H1 (cell line): ENCODE results near the gene HINT1. TPM values are rescaled to one million over a fixed set of nuclear protein-coding genes. Genes with fewer than 3 reads are reported as not detected.
A peak's percentile ranks its signal among the peaks of the same experiment; 100 is the strongest.

ENCODE experiments used
- BACH1 ChIP-seq: IDR thresholded peaks from 2 replicates; pipeline ENCODE4 v1.6.1; 2012; ENCODE audit warnings: low read length, improper control_type of control experiment
- BRCA1 ChIP-seq: IDR thresholded peaks from 2 replicates; pipeline ENCODE4 v1.6.1; 2012; ENCODE audit warnings: low read depth, low read length, improper control_type of control experiment
- CHD2 ChIP-seq: IDR thresholded peaks from 2 replicates; pipeline ENCODE4 v1.6.1; 2012; ENCODE audit warnings: low read length, improper control_type of control experiment
- CREB1 ChIP-seq: IDR thresholded peaks from 2 replicates; pipeline ENCODE4 v1.6.1; 2012; ENCODE audit warnings: inconsistent platforms
- CTBP2 ChIP-seq: IDR thresholded peaks from 2 replicates; pipeline ENCODE4 v1.7.0; 2011; ENCODE audit warnings: borderline replicate concordance, mild to moderate bottlenecking, moderate library complexity, mixed read lengths, low read length; ENCODE audit not compliant: insufficient read depth, insufficient read length
- GABPA ChIP-seq: IDR thresholded peaks from 2 replicates; pipeline ENCODE4 v1.6.1; 2011; ENCODE audit warnings: mild to moderate bottlenecking, low read length, moderate library complexity, borderline replicate concordance; ENCODE audit not compliant: insufficient read depth
- HDAC2 ChIP-seq, 2 experiments: fragments of 300-600 bp in 1 of 2; sonication (generic) in 1 of 2; IDR thresholded peaks; 2 replicates each; pipeline ENCODE4 v1.6.1; 2011 to 2012; ENCODE audit warnings: low read depth in 2 of 2, low read length in 2 of 2, mild to moderate bottlenecking in 2 of 2, moderate library complexity in 2 of 2, borderline replicate concordance in 1 of 2, inconsistent platforms in 1 of 2
- KDM4A ChIP-seq: IDR thresholded peaks from one replicate; pipeline ENCODE4 v1.7.1; 2012; ENCODE audit warnings: low read depth, mild to moderate bottlenecking, moderate library complexity, low read length, inconsistent platforms; ENCODE audit not compliant: severe bottlenecking
- KDM5A ChIP-seq: fragments of 200-600 bp; IDR thresholded peaks from 2 replicates; pipeline ENCODE4 v1.7.1; 2012; ENCODE audit warnings: mild to moderate bottlenecking, low read length, inconsistent platforms, mixed read lengths
- PHF8 ChIP-seq: fragments of 200-600 bp; sonication (generic); conservative IDR thresholded peaks from 2 replicates; pipeline ENCODE4 v1.7.1; 2012; ENCODE audit warnings: low read depth, mild to moderate bottlenecking, inconsistent platforms, low read length, moderate library complexity
- POLR2A ChIP-seq, 2 experiments: IDR thresholded peaks; 1 replicate in 1 of 2; 2 replicates in 1 of 2; pipeline ENCODE4 v1.6.1; 2011; ENCODE audit warnings: low read depth in 2 of 2, low read length in 2 of 2, mild to moderate bottlenecking in 2 of 2; ENCODE audit errors: control extremely low read depth in 1 of 2
- POLR2AphosphoS5 ChIP-seq: IDR thresholded peaks from 2 replicates; pipeline ENCODE4 v1.6.1; 2011; ENCODE audit warnings: low read depth, low read length
- POU5F1 ChIP-seq: IDR thresholded peaks from 2 replicates; pipeline ENCODE4 v1.6.1; 2011; ENCODE audit warnings: low read depth, mild to moderate bottlenecking, low read length, moderate library complexity
- SAP30 ChIP-seq: fragments of 300-600 bp; sonication (generic); IDR thresholded peaks from 2 replicates; pipeline ENCODE4 v1.7.1; 2012; ENCODE audit warnings: low read length, moderate library complexity, mild to moderate bottlenecking, inconsistent platforms; ENCODE audit not compliant: insufficient read depth, insufficient replicate concordance
- SIRT6 ChIP-seq: IDR thresholded peaks from one replicate; pipeline ENCODE4 v1.7.1; 2012; ENCODE audit warnings: low read length, inconsistent platforms
- TBP ChIP-seq: IDR thresholded peaks from 2 replicates; pipeline ENCODE4 v1.6.1; 2011; ENCODE audit warnings: low read depth, low read length, improper control_type of control experiment
- YY1 ChIP-seq: IDR thresholded peaks from 2 replicates; pipeline ENCODE4 v1.6.1; 2011; ENCODE audit warnings: low read depth, mild to moderate bottlenecking, low read length
- polyA plus RNA-seq, 7 experiments: library from polyadenylated mRNA; depleted of rRNA in 3 of 7; stranded (reverse) in 5 of 7; unstranded in 2 of 7; fragments of >200 nt in 5 of 7; fragments of 200-250 nt in 2 of 7; gene quantifications; 1 replicate in 5 of 7; 2 replicates in 1 of 7; 4 replicates in 1 of 7; pipeline versions ENCODE4 v1.2.1 to v1.2.3, GENCODE V29; 2011 to 2013; ENCODE audit warnings: missing spikeins in 2 of 7, mixed read lengths in 2 of 7
- total RNA-seq: library from RNA; stranded (reverse); fragmentation: NEBNext Ultra II Directional; extraction: Animal tissue kit (Norgen Biotek cat#: 25700); gene quantifications from 2 replicates; pipeline ENCODE4 v1.2.1, GENCODE V29; 2021
- TF ChIP-seq, protein P1 (sequence below): IDR thresholded peaks from 2 replicates; pipeline ENCODE4 v1.6.1; 2012; ENCODE audit warnings: inconsistent platforms
- TF ChIP-seq, protein P2 (sequence below): IDR thresholded peaks from 2 replicates; pipeline ENCODE4 v1.6.1; 2011; ENCODE audit warnings: low read depth, mild to moderate bottlenecking, low read length; ENCODE audit not compliant: insufficient read depth
- TF ChIP-seq, protein P3 (sequence below): IDR thresholded peaks from 2 replicates; pipeline ENCODE4 v1.6.1; 2011; ENCODE audit warnings: low read length, improper control_type of control experiment
- TF ChIP-seq, protein P4 (sequence below): IDR thresholded peaks from 2 replicates; pipeline ENCODE4 v1.6.1; 2012; ENCODE audit warnings: low read length, inconsistent platforms

Gene HINT1
- total and polyA plus RNA-seq, 2 of the 8 experiments (the other 6 are each of a cell fraction or from before 2014, with no cell fraction given): 230 to 479 TPM

DNA sequence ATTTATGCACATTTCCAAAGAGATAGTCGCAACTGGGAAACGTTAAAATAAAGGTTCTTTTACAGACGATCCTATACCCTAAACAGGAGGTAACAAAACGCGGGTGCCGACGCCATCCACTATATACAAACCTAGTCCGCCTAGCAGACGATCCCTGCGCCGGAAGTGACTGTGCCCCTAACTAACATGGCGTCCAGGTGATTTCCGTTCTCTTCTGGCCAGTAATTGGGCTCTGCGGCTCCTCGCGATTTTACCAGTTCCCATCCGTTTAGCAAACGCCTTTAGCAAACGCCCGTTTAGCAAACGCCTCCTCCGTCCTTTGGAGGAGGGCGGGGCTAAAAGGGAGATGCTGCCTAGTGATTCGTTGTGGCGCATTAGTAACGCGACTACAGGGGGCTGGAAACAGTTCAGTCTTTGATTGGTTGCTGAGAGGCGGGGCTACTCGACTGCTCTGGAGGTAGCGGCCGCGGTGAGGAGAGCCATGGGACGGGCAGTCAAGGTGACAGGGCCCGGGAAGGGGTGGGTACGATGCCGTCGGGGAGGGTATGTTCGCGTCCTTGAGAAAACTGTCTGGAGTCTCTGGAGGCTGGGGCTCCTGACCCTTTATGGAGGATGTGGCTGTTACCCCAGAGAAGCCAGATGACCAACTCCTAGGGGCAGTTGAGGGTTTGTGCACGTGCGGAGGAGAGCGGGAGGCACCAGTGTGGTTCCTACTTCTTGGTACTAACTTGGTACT is 5.7 kb upstream of the HINT1 start, which contains the start of gene LYRM7 (continued):
- TF ChIP-seq POU5F1 (no peak), POLR2A (IDR thresholded peaks at IDR 0.05; ENCODE audit: control extremely low read depth in 1 of 2, low read depth in 2 of 2, low read length in 2 of 2) (peak; percentile 80 to 94), HDAC2 (IDR thresholded peaks at IDR 0.05; ENCODE audit: borderline replicate concordance in 1 of 2, low read depth in 2 of 2, low read length in 2 of 2) (peak in 1 of 2 experiments; percentile 54; a peak in 1 of 4 replicates), BACH1 (no peak), KDM4A (peak; percentile 9), YY1 (peak; percentile 99), SAP30 (peak; percentile 95), CREB1 (peak; percentile 95), BRCA1 (peak; percentile 88), PHF8 (peak; percentile 55), TBP (peak; percentile 69), GABPA (peak; percentile 94), CHD2 (peak; percentile 97), CTBP2 (peak; percentile 38), POLR2AphosphoS5 (peak; percentile 95), KDM5A (peak; percentile 40; the same call in 1 of the 2 replicates), SIRT6 (no peak)
- TF ChIP-seq, protein P1, sequence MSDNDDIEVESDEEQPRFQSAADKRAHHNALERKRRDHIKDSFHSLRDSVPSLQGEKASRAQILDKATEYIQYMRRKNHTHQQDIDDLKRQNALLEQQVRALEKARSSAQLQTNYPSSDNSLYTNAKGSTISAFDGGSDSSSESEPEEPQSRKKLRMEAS: peak; percentile 59; the same call in 1 of the 2 replicates
- TF ChIP-seq, protein P2, sequence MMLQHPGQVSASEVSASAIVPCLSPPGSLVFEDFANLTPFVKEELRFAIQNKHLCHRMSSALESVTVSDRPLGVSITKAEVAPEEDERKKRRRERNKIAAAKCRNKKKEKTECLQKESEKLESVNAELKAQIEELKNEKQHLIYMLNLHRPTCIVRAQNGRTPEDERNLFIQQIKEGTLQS: 0 out of 2 replicates have a peak, but pooled peaks have one; percentile 38
- TF ChIP-seq, protein P3, sequence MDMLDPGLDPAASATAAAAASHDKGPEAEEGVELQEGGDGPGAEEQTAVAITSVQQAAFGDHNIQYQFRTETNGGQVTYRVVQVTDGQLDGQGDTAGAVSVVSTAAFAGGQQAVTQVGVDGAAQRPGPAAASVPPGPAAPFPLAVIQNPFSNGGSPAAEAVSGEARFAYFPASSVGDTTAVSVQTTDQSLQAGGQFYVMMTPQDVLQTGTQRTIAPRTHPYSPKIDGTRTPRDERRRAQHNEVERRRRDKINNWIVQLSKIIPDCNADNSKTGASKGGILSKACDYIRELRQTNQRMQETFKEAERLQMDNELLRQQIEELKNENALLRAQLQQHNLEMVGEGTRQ: no peak
- TF ChIP-seq, protein P4, sequence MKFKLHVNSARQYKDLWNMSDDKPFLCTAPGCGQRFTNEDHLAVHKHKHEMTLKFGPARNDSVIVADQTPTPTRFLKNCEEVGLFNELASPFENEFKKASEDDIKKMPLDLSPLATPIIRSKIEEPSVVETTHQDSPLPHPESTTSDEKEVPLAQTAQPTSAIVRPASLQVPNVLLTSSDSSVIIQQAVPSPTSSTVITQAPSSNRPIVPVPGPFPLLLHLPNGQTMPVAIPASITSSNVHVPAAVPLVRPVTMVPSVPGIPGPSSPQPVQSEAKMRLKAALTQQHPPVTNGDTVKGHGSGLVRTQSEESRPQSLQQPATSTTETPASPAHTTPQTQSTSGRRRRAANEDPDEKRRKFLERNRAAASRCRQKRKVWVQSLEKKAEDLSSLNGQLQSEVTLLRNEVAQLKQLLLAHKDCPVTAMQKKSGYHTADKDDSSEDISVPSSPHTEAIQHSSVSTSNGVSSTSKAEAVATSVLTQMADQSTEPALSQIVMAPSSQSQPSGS: no peak
